Spinal cord (tissue), 10 donors: Measurements from ENCODE around the gene CPAMD8. TPM values are rescaled to one million over a fixed set of nuclear protein-coding genes. Genes with fewer than 3 reads are reported as not detected.
"Not testable (repeated sequence)": the region's sequence is repeated elsewhere in the genome, so short reads cannot be mapped to it uniquely, and the experiment has no call there.

Source experiments
- DNase-seq, 6 donors: peaks; one replicate each; pipeline versions ENCODE4 v3.0.0 to v3.0.0-alpha.2; 2013 to 2015; ENCODE audit warnings: low spot score in 6 of 6, low read depth in 4 of 6
- H3K27ac ChIP-seq: one replicate; pipeline ENCODE4 v1.5.1; 2013; ENCODE audit warnings: low read depth, low read length, control low read depth
- H3K27me3 ChIP-seq: one replicate; pipeline ENCODE4 v1.6.1; 2013; ENCODE audit warnings: low read length; ENCODE audit not compliant: control insufficient read depth, insufficient read depth
- H3K36me3 ChIP-seq: one replicate; pipeline ENCODE4 v1.6.1; 2013; ENCODE audit warnings: low read length; ENCODE audit not compliant: control insufficient read depth, insufficient read depth
- H3K4me1 ChIP-seq: one replicate; pipeline ENCODE4 v1.6.1; 2013; ENCODE audit warnings: low read length; ENCODE audit not compliant: control insufficient read depth, insufficient read depth
- H3K4me3 ChIP-seq: one replicate; pipeline ENCODE4 v1.5.1; 2013; ENCODE audit warnings: low read depth, low read length, control low read depth
- H3K9me3 ChIP-seq: one replicate; pipeline ENCODE4 v1.6.1; 2013; ENCODE audit warnings: low read length; ENCODE audit not compliant: control insufficient read depth, insufficient read depth
- WGBS: methylation state at CpG from one replicate; pipeline ENCODE4 v1.1.5; 2013; ENCODE audit warnings: missing lambda C conversion rate; ENCODE audit not compliant: insufficient coverage; 5-methylcytosine and 5-hydroxymethylcytosine counted together
- polyA plus RNA-seq, 2 donors: library from polyadenylated mRNA; unstranded; fragments of 120-200 nt; gene quantifications; one replicate each; pipeline ENCODE4 v1.2.1, GENCODE V29; 2013; ENCODE audit not compliant: insufficient read length in 2 of 2
- total RNA-seq, 2 donors: library from RNA; depleted of rRNA in 1 of 2; stranded (reverse); fragments of 120-200 nt in 1 of 2; fragments of >200 nt in 1 of 2; gene quantifications; one replicate each; pipeline versions ENCODE4 v1.2.3 to v1.2.4, GENCODE V29; 2013 to 2014
- donor health status: healthy.

The CPAMD8 gene
- total and polyA plus RNA-seq, 4 donors: 9.7 to 117 (median 38.9) TPM

DNA sequence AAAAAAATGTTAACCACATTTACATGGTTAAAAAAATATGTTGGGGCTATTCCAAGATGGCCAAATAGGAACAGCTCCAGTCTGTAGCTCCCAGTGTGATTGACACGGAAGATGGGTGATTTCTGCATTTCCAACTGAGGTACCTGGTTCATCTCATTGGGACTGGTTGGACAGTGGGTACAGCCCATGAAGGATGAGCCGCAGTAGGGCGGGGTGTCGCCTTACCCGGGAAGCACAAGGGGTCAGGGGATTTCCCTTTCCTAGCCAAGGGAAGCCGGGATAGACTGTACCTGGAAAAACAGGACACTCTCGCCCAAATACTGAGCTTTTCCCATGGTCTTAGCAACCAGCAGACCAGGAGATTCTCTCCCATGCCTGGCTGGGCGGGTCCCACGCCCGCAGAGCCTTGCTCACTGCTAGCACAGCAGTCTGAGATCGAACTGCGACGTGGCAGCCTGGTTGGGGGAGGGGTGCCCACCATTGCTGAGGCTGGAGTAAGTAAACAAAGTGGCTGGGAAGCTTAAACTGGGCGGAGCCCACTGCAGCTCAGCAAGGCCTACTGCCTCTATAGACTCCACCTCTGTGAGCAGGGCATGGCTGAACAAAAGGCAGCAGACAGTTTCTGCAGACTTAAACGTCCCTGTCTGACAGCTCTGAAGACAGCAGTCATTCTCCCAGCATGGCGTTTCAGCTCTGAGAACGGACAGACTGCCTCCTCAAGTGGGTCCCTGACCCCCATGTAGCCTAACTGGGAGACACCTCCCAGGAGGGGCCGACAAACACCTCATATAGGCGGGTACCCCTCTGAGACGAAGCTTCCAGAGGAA is 65.4 kb downstream of the CPAMD8 start:
- DNase-seq, H3K27ac ChIP-seq, H3K36me3 ChIP-seq, H3K9me3 ChIP-seq, H3K4me1 ChIP-seq, H3K27me3 ChIP-seq, H3K4me3 ChIP-seq: not testable (repeated sequence)
- 52% methylated on average over 16 of the region's 20 CpGs for WGBS

DNA sequence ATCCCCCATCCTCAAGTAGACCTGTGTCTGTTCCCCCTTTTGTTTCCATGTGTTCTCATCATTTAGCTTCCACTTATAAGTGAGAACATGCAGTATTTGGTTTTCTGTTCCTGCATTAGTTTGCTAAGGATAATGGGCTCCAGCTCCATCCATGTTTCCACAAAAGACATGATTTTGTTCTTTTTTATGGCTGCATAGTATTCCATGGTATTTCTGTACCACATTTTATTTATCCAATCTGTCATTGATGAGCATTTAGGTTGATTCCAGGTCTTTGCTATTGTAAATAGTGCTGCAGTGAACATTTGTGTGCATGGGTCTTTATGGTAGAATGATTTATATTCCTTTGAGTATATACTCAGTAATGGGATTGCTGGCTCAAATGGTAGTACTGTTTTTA is 68.3 kb downstream of the CPAMD8 start:
- not testable (repeated sequence) for H3K27ac ChIP-seq, H3K36me3 ChIP-seq, H3K27me3 ChIP-seq, DNase-seq, H3K9me3 ChIP-seq, H3K4me3 ChIP-seq, H3K4me1 ChIP-seq

DNA sequence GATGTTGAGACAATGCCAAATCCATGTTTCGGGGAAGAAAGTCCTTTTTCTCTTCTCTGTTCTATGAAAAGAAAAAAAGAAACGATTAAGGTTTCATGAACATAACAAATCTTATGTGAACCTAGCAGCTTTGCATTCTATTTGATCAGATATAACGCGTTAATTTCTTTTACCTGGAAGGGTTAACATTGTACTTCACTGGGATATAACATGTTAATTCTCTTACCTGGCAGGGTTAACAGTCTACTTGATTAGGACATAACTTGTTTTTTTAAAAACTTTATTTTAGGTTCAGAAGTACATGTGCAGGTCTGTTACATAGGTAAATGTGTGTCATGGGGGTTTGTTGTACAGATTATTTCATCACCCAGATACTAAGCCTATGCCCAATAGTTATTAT is 68.8 kb downstream of the CPAMD8 start:
- no peaks in the 10 kb centered on the region for H3K9me3 ChIP-seq
- H3K4me1 ChIP-seq: peaks cover 8% of the 10 kb centered on the region
- H3K27me3 ChIP-seq: no peaks in the 10 kb centered on the region
- no peak overlapping the region for H3K4me3 ChIP-seq
- no peak overlapping the region for H3K27ac ChIP-seq
- no CpG with 5 or more reads among the region's 4 CpGs for WGBS
- no peaks in the 10 kb centered on the region for H3K36me3 ChIP-seq
- DNase-seq: no peak

DNA sequence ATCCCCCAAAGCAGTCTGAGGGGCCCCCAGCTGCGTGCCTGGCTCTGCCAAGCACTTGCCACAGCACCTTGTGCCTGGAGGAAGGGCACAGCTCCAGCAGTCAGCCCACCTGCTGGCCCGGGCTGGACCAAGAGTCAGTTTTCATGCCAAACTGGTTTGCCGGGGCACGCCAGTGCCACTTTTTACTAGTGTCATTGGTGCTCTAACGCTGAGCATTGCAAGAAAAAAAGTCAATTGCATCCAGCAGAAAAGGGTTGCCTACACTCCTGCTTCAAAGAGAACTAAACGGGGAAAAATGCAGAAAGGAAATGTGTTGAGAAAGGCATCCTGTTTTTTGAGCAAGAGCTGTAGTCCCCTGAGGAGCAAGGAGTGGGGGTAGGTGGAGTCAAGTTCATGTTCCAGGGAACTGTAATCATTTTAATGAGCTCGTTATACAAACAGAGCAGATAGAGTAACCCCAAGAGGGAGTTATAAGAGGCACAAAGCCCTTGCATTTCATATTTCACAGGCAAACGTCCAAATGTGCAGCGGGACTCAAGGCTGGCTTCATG is 69.4 kb downstream of the CPAMD8 start:
- no peaks in the 10 kb centered on the region for H3K36me3 ChIP-seq
- no peak overlapping the region for H3K4me3 ChIP-seq
- peak in 2 of 6 donors; percentile 16 to 37 for DNase-seq
- H3K4me1 ChIP-seq: peaks cover 8% of the 10 kb centered on the region
- 53% methylated on average over 9 of the region's 9 CpGs for WGBS
- no peaks in the 10 kb centered on the region for H3K9me3 ChIP-seq
- H3K27ac ChIP-seq: no peak overlapping the region
- H3K27me3 ChIP-seq: no peaks in the 10 kb centered on the region

DNA sequence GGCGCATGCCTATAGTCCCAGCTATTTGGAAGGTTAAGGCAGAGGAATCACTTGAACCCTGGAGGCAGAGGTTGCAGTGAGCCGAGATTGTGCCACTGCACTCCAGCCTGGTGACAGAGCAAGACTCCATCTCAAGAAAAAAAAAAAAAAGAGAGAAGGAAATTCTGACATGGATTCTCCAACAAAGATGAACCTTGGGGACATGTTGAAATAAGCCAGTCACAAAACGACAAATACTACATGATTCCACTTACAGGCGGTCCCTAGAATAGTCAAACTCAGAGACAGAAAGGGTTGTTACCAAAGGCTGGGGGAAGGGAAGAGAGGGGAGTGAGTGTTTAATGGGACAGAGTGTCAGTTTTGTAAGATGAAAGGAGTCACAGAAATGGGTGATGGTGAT is 71.4 kb downstream of the CPAMD8 start:
- Histone ChIP-seq H3K36me3 (no peaks in the 10 kb centered on the region), H3K27ac (no peak overlapping the region), H3K4me3 (no peak overlapping the region), H3K4me1 (peaks cover 4% of the 10 kb centered on the region), H3K9me3 (no peaks in the 10 kb centered on the region), H3K27me3 (no peaks in the 10 kb centered on the region)
- no peak for DNase-seq
- 71% methylated on average over 1 of the region's 4 CpGs for WGBS

DNA sequence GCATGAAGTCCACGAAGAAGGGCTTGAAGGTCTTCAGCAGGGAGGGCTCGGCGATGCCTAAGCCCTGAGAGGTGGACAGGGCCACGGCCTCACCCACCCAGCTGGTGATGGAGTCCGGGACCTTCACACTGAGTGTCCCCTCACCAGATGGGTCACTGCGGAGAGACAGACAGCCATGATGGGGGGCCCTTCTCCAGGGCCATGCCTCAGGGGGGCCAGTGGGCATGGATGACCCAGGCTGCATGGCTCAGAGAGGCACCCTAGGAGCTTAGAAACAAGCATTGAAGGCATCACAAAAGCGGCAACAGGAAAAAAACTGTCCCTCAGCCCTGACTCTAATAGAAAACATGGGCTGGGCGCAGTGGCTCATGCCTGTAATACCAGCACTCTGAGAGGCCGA is 74.6 kb downstream of the CPAMD8 start:
- Histone ChIP-seq H3K36me3 (no peaks in the 10 kb centered on the region), H3K27ac (no peak overlapping the region), H3K9me3 (no peaks in the 10 kb centered on the region), H3K4me1 (peaks cover 2% of the 10 kb centered on the region), H3K27me3 (no peaks in the 10 kb centered on the region), H3K4me3 (no peak overlapping the region)
- no peak for DNase-seq
- WGBS: 98% methylated on average over 9 of the region's 9 CpGs

DNA sequence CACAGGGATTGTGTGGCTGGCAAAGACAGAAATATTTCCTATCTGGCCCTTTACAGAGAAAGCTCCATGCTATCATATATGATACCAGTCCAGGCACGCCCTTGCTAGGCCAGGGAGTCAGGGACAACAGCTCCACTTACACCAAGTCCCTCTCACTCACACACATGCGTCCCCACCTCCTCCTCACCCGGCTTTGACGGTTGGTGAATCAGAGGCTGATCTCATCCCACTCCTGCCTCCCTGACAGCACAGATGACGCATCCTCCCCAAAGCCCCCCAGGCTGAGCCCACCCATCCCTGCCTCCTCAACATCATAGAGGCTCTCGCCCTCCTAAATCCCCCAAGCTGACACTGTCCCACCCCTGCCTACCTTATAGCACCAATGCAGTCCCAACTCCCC is 75.1 kb downstream of the CPAMD8 start:
- Histone ChIP-seq H3K4me3 (no peak overlapping the region), H3K27me3 (no peaks in the 10 kb centered on the region), H3K4me1 (no peaks in the 10 kb centered on the region), H3K27ac (no peak overlapping the region), H3K9me3 (no peaks in the 10 kb centered on the region), H3K36me3 (no peaks in the 10 kb centered on the region)
- 88% methylated on average over 5 of the region's 6 CpGs for WGBS
- DNase-seq: no peak

DNA sequence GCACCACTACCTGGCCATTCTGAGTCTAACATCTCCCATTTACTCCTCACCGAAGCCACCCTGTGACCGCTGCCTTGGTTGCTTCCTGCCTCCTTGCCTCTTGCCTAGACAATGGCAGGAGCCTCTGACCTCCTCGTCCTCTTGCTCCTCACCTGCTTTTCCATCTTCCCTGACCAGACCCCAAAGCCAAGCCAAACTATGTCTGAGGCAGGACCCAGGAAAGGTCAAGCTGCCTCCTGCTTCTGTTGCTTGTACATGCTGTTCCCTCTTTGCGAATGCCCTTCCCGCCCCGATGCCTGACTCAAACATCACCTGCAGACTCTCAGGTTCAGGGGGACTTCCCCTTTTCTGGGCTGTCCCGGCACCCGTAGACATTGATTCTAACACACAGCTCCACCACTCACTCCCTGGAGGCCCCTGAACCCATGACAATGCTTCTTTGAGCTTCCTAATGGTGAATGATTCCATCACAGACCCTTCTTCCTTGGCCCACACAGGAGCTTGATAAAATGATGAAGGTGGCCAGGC is 77.0 kb downstream of the CPAMD8 start:
- Histone ChIP-seq H3K4me3 (no peak overlapping the region), H3K36me3 (no peaks in the 10 kb centered on the region), H3K4me1 (no peaks in the 10 kb centered on the region), H3K9me3 (no peaks in the 10 kb centered on the region), H3K27ac (no peak overlapping the region), H3K27me3 (no peaks in the 10 kb centered on the region)
- no peak for DNase-seq
- 96% methylated on average over 7 of the region's 8 CpGs for WGBS

DNA sequence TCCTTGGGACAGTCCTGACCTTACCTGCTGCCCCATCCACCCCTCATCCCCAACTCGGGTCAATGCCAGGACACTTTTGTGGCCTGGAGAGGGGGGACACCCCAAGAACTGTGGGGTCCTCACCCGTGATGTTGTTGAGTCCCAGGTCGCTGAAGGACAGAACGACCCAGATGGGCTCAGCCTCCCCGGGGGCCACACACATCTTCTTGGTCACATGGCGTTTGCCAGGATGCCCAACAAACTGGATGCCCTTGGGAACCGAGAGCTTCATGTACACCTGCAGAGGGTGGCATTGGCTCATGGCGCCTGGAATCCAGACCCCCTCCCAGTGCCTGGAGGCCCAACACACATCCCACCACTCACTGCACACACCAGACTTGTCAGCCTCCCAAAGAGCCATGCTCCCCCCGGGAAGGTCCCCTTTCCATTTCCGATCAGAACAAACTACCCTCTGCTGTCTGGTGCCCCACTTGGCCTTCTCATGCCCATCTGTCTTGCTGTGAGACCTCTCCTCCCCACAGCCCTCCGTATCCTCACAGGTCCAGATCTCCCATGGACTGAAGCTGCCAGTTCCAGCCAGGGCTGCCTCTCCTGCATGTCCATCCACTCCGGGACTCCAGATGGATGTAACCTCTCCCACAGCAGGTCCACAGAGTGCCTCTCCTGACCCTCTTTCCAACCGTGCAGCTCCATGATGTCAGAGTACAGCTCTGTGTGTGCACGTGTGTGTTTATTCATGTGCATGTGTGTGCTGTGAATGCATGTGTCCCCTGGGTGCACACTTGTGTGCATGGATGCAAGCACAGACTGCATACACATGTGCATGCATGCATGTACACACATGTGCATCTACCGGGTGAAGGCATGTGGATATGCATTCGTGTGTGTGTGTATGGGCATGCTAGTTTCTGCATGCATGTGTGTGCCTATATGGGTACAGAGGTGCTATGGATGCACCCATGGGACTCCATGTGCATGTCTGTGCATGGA is 79.4 kb downstream of the CPAMD8 start:
- H3K9me3 ChIP-seq: no peaks in the 10 kb centered on the region
- H3K36me3 ChIP-seq: no peaks in the 10 kb centered on the region
- DNase-seq: no peak
- no peak overlapping the region for H3K27ac ChIP-seq
- WGBS: 97% methylated on average over 15 of the region's 16 CpGs
- no peaks in the 10 kb centered on the region for H3K4me1 ChIP-seq
- no peak overlapping the region for H3K4me3 ChIP-seq
- H3K27me3 ChIP-seq: no peaks in the 10 kb centered on the region
